NCI-H2171 (cell line): ENCODE results near the gene JAK1.
"Not testable (repeated sequence)": the region's sequence is repeated elsewhere in the genome, so short reads cannot be mapped to it uniquely, and the experiment has no call there.

Source experiments
- DNase-seq: peaks from one replicate; lab custom pipeline; 2025; lab: John Stamatoyannopoulos, UW

The JAK1 gene

DNA sequence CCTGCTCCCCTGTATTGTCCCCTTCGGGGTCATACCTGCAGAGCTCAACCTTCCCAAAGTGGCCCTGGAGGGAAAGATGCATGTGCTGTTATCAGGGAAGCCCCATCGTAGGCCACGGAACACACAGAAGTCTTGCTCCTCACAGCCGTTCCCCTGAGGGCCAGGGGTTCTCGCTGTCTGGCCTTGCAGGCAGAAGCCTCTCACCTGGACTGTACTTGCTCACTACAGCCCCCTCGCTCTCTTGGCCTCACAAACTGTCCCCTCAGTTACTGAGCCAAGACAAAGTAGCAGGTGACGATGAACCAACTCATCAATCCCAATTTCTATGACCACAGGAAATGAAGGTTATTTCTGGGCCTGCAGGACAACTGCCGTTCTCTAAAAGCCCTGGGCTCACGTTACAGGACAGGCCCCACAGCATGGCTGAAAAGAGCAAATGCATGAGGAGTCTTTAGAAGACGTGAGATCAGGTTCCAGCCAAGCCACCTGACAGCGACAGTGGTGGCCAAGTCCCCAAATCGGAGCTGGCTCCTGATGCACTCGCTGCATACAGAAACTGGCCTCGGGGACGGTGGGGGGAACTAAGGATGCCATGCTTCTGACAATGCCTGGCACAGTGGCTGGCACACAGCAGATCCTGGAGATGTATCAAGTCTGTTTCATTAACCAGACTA lies 126.5 kb downstream of the JAK1 start:
- no peak for DNase-seq

DNA sequence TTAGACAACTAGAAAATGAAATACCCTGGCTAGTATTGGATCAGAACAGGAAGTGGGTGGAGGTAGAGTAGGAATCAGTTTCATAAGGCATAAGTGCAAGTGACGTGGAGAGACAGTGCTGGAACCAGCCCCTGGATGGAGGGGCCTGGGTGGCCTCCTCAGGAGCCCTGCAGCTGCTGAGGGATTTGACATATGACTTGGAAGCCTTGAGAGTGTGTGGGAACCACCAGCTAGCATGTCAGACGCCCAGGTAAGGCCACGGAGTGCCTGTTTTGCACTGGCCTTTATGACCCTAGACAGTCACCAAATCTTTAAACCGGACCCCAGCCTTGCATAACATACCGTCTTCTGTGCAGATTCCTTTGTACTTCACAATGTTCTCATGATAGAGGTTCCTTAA lies 127.1 kb downstream of the JAK1 start:
- no peak for DNase-seq

GRCh38 chr1:64838486-64838885 lies 127.9 kb downstream of the JAK1 start:
- DNase-seq = no peak

DNA sequence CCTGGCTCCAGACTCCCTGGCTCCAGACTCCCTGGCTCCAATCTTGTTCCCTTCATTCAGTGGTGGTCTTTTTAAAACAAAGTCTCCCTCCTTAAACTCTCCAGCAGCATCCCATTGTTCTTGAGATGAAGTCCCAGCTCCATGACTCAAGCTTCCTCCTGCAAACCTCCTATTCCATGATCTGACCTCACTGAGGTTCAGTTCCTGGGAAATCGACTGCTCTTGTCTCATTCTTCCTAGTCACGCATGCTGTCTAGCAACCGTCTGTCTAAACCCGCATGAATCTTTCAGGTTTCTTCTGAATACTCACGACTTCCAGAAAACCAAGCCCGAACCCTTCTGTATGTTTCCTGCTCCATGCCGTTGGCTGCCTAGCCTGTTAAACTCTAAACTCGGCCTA lies 129.5 kb downstream of the JAK1 start:
- DNase-seq = no peak

- DNase-seq = no peak
Observed at GRCh38 chr1:64834734-64835133, 131.6 kb downstream of the JAK1 start.

- no peak for DNase-seq
Observed at GRCh38 chr1:64830030-64830651, 136.2 kb downstream of the JAK1 start.

DNA sequence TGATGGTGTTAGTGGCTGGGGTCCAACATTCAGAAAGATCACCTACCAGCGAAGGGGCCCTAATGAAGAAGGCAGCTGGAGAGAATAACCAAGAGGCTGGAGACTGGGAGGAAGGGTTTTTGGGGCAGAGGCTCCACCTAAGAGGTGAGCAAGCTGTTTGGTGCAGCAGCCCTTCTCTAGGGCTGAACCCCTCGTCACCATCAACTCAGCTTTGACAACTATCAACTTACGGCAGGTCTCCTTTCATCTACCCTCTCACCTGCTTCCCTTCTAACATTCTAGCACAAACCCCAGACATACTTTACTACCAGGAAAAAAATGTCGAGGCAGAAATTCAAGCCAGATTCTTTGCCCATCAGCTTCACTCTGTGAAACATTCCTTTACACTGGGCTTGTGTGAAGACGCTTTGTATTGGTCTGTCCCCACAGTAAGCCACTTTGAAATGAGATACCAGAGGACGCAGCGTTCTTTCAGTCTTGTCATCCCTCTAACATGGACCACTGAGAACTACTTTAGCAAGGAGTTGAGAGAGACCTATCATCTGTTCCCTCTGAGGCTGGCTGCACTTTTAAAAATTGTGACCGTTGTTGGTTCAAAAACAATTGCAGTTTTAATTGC lies 136.8 kb downstream of the JAK1 start:
- DNase-seq = no peak

GRCh38 chr1:64828829-64829228 lies 137.5 kb downstream of the JAK1 start:
- no peak for DNase-seq

GRCh38 chr1:64826991-64827390 lies 139.4 kb downstream of the JAK1 start:
- no peak for DNase-seq

GRCh38 chr1:64823691-64824476 lies 142.5 kb downstream of the JAK1 start:
- peak; percentile 77 for DNase-seq

DNA sequence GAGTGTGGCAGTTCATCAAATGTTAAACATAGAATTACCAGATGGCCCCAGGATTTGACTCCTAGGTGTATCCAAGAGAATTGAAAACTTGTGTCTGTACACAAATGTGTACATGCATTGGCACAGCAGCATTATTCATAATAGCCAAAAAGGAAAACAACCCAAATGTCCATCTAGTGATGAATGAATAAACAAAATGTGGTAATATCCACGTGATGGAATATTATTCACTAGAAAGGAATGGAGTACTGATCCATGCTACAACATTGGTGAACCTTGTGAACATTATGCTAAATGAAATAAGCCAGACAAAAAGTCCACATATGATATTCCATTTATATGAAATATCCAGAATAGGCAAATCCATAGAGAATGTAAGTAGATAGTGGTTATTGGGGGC lies 143.7 kb downstream of the JAK1 start:
- DNase-seq = no peak

- not testable (repeated sequence) for DNase-seq
Observed at GRCh38 chr1:64820572-64820971, 145.8 kb downstream of the JAK1 start.

DNA sequence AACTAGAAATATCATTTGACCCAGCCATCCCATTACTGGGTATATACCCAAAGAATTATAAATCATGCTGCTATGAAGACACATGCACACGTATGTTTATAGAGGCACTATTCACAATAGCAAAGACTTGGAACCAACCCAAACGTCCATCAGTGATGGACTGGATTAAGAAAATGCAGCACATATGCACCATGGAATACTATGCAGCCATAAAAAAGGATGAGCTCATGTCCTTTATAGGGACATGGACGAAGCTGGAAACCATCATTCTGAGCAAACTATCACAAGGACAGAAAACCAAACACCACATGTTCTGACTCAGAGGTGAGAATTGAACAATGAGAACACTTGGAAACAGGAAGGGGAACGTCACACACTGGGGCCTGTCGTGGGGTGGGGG lies 149.0 kb downstream of the JAK1 start:
- DNase-seq = not testable (repeated sequence)

DNA sequence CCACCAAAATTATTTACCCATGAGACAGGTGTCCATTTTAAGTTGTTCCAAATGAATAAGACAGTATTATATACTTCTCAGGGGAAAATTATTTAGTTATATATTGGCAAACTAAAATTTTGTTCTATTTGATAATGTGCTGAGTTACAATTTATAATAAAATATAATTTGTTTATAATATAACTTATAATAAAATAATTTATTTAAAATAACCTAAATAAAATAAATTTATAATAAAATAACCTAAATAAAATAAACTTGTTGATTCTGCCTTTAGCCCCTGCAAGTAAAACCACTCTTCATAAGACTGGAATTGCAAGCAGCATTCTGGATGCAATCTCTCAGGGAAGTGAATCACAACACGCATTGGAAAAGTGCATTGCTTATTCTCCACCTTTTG lies 151.9 kb downstream of the JAK1 start:
- no peak for DNase-seq

- no peak for DNase-seq
Observed at GRCh38 chr1:64811131-64811530, 155.2 kb downstream of the JAK1 start.

GRCh38 chr1:64810001-64810400 lies 156.3 kb downstream of the JAK1 start:
- DNase-seq = no peak

DNA sequence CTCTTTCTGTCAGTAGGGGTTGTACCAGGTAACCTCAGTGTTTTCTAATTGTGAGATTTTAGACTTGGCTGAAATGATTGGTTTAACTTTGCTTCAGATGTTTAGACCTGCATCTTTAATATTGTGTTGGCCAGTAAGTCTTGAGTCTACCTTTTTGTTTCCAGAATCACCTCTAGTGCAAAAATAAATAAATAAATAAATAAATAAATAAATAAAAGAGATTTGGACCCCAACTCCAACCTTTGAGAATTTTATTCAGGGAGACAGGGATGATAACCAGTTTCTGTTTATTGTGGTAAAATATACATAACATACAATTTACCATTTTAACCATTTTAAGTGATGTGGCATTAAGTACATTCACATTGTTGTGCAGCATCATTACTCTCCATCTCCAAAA lies 157.0 kb downstream of the JAK1 start:
- DNase-seq = no peak

DNA sequence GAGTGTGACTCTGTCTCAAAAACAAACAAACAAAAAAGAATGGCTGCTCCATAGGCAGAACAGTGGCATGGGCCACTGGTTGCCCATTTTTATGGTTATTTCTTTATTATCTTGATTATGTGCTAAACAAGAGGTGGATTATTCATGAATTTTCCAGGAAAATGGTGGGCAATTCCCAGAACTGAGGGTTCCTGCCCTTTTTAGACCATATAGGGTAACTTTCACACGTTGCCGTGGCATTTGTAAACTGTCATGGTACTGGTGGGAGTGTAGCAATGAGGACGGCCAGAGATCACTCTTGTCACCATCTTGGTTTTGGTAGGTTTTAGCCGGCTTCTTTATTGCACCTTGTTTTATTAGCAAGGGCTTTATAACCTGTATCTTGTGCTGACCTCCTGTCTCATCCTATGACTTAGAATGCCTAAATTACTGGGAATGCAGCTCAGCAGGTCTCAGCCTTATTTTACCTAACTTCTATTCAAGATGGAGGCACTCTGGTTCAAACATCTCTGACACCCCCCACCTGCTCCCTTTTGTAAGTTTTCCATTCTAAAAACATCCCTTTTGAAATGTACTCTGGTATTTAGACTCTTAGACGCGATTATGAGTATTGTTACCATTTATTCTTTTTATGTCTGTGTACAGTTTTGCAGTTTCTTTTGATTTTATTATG lies 164.4 kb downstream of the JAK1 start:
- DNase-seq = no peak

GRCh38 chr1:64798872-64799271 lies 167.5 kb downstream of the JAK1 start:
- no peak for DNase-seq

GRCh38 chr1:64790832-64791487 lies 175.4 kb downstream of the JAK1 start:
- DNase-seq = no peak
